Stimulated activated CD4-positive, alpha-beta T cell treated with anti-CD3 and anti-CD28 coated beads, Interleukin-4, amount 100 ng/mL, for 24 hours (primary cell): ENCODE data around the gene OLFM2.
"Not testable (repeated sequence)": the region's sequence is repeated elsewhere in the genome, so short reads cannot be mapped to it uniquely, and the experiment has no call there.

Source experiments
- DNase-seq: peaks from one replicate; pipeline ENCODE4 v3.0.0-alpha.2; 2020

OLFM2 gene

DNA sequence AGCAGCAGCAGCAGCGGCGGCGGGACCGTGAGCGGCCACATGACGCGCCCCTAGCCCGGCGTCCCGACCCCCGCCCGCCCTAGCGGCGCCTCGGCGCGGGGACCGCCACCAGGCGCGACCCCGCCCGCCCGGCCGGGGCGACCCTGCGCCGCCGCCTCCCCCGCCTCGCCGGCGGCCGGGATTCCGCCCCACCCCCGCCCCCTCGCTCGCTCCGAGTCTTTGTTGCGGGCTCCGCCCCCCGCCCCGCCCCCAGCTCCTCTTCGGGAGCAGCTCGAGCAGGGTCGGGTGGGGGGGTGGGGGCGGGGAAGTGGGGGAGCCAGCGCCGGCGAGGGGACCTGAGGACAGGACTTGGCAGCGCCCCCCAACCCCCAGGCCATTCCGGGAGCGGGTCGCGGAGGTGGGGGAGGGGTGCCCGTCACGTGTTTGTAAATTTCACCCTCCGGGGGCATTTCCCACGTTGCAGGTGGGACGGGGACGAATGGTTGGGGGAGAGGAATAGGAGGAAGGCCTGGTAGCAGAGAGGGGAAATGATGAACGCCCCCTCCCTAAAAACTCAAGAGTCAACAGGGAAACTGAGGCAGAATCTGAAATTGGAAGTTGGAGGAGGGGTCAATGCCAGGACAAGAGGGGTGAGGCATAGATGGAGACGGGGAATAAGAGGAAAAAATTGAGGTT lies at the start of gene OLFM2:
Gene OLFM2 (minus strand): TSS at position 190 of the 675 bp plus-strand sequence. CDS start 149 bp downstream, at position 41.
- no peak for DNase-seq

DNA sequence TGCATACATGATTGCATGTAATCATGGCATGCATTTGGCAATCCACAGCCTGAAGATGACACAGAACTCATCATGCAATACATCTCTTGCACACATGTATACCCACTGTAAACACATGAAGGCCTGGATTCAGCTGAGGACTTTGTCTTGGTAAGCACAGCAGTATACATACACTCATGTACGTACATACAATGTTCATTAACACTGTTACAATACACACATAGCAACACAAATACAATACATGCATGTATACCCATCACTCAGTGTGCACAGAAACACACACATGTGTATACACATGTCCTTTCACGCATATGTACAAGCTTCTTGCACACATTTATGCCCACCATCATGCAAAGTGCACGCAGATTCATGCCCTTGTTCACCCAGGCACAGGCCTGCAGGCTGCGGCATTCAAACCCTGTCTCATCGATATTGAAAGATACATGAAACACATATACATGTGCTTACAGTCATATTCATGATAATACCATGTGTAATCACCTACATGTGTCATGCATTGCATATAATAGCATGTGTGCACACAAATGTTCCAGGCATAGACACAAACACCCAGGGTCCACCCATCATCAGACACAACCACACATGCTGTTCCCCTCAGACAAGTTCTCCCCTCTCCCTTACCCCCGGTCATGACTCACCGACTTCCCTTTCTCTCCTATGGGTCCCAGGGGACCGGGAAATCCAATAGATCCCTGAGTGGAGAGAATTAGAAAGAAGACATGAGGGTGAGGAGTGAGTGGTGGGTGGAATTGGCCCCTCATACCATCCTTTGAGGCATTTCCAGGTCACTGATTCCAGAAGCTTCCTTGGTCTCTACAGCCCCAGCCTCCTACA lies 45.3 kb upstream of the OLFM2 start:
- DNase-seq, result no peak

DNA sequence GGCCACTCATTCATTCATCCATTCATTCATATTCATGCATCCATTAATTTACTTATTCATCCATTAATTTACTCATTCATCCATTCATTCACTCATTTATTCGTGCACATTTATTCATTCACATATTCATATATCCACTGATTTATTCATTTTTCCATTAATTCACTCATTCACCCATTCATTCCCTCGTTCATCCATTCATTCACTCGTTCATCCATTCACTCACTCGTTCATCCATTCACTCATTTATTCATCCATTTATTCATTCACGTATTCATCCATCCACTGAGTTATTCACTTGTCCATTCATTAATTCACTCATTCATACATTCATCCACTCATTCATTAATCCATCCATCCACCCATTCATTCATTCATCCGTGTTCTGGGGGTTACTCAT lies 35.8 kb upstream of the OLFM2 start:
- no peak for DNase-seq

DNA sequence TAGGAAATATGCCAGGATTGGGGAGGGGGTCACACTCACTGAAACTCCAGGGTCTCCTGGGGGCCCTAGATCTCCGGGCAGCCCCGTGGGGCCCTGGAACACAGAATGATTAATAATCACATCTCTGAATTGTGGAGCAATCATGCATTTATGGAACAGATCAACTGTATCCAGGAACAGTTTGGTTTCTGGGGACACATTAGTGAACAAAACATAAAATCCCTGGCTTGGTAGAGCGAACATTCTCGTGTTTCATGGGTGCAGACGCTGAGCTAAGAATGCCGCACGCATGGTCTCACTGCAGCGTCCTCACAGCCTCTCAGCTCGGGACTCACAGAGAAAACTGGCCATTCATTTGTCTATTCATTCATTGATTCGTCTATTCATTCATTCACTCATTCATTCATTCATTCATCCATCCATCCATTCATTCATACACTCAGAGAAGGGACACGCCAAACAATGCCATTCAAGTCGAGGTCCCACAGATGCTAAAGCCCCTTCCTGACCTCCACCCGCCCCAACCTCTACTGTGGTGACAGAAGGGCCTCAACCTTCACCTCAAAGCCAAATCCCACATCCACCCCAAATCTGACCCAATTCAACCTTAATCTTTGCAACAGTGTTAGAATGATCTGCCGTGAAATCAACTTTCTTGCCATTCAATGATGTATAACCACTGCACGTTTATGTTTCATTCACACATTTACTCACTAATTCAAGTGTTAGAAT lies 35.0 kb upstream of the OLFM2 start:
- DNase-seq, result no peak

DNA sequence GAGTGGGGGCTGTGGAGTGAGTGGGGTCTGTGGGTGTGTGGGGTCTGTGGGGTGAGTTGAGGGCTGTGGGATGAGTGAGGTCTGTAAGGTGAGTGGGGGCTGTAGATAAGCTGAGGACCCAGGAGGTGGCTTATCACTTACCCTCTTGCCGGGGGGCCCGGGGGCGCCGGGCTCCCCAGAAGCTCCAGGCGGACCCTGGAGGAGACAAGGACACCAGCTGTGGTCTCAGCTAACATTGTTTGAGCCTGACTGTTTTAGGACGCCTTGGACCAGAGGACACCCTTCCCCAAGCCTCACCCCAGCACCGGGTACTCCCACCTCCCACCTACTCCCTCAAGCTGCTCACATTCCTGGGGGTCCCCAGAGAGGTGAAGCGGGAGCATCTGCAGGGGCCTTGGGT lies 34.2 kb upstream of the OLFM2 start:
- no peak for DNase-seq

DNA sequence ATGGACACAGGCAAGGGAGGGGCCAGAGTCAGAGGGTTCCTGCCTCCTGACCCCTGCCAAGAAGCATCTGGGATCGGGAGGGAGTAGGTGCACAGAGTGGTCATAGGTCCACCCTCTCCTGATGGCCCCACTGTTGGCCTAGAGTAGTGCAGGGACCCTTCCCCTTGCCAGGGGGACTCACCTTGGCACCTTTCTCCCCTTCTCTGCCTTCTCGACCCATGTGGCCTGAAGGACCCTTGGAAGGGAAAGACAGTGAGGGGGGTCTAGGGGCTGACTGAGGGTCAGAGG lies 33.3 kb upstream of the OLFM2 start:
- DNase-seq, result no peak

DNA sequence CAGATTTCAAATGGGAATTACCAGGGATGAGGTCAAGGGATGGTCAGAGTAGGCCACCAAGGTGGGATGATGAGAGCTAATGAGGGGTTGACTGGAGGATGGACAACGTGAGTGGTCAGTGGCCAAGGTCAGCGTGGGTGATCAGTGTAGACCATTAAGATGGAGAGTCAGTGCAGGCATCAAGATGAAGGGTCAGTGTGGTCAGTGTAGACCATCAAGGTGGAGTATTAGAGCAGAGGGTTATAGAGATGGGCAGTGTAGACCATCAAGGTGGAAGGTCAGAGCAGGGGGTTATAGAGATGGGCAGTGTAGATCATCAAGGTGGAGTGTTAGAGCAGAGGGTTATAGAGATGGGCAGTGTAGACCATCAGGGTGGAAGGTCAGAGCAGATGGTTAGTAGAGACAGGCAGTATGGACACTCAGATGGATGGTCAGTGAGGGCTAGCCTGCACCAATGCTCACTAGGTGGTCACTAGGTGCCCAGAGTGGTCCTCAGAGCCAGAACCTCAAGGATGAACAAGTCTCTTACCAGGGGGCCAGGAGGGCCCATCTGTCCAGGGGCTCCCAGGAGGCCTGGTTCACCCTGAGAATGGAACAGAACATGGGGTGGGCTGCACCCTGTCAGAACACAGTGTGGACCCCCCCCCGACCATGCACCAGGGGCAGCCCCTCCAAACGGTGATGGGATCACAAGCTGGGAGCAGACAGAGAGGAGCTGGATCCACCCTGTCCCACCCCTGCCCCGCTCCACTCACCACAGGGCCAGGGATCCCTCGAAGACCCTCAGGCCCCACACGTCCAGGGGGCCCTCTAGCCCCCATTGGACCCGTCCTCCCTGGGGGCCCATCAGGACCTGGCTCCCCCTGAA lies 32.7 kb upstream of the OLFM2 start:
- DNase-seq, result no peak

DNA sequence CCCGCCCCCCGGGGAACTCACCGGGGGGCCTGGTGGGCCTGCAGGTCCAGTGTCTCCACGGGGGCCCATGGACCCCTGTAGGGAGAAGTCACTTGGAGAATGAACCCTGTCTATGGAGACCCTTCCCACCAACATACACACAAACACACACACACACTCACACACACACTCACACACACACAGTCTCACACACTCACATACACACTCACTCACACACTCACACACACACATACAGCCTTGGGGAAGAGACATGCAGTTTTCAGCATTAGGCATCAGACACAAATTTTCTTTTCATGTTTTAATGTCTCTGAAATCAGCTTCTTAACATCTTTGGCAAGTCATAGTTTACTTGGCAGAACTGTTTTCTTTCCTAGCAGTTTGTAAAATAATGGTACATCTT lies 31.0 kb upstream of the OLFM2 start:
- no peak for DNase-seq

DNA sequence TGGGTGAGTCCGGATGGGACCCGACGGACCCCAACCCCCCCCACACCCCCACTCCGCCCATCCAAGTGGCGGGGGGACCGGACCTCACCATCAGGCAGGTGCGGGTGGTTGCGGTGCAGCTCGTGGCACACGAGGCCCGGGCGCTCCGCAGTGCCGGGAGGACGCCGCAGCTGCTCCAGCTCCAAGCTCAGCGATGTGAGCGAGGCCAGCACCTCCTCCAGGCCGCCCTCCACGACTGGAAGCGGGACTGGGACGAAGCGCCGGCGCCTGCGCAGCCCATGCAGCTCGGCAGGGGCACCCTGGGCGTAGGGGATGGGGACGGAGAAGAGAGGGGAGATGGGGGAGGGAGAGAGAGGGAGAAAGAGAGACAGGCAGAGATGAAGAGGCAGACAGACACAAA lies 30.1 kb upstream of the OLFM2 start:
- DNase-seq, result no peak

DNA sequence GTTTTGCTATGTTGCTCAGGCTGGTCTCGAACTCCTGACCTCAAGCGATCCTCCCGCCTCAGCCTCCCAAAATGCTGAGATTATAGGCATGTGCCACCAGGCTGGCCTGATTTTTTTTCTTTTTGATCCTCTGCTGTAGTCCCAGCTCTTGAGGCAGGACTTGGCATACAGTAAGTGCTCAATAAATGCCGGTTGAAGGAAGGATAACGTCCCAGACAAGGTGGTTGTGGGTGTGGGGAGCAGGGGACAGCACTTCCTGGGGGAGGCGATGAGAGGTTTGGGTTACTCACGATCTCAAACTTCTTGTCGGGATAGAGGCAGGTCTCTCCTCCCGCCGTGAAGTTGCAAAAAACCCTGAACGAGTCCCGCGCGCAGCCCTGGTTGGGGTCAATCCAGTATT lies 29.7 kb upstream of the OLFM2 start:
- DNase-seq, result no peak

DNA sequence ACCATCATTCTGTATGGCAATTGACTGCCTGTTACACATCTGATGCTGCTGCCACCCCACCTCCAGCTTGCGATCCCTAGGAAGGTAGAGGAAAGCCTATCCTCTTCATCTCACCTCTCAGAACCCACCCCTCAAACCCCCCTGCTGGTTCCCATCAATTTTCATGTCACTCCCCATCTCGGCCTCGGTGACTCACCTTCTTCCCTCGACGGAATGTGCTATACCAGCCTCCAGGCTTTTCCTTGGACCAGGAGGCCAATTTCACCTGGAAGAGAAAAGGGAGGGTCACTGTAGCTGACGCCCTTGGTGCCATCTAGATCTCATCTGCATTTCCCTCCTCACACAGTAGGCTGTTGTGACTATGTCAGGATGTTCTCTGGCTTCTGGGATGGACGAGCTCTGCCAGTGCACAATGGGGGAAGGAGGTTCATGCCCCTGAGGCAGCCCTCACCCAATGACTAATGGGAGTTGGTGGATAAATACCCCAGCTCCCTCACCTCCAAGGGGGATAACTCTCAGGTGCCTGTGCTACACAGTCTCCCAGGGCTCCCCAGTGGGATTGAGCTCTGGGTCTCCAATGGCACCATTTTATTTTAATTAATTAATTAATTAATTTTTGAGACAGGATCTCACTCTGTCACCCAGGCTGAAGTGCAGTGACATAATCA lies 26.4 kb upstream of the OLFM2 start:
- DNase-seq, result no peak

DNA sequence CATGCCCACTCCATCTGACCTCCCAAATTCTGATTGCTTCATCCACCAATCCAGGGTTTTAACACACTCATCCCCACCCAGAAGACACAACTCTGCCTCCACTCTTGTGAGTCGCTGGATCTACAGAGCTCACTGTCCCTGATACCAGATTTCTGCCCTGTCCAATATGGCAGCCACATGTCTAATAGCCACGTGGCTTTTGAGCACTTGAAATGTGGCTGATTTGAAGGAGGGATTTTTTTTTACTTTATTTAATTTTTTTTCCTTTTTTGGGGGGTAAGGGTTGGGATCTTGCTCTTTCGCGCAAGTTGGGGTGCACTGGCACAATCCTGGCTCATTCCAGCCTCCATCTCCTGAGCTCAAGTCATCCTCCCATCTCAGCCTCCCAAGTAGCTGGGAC lies 24.8 kb upstream of the OLFM2 start:
- DNase-seq, result no peak

DNA sequence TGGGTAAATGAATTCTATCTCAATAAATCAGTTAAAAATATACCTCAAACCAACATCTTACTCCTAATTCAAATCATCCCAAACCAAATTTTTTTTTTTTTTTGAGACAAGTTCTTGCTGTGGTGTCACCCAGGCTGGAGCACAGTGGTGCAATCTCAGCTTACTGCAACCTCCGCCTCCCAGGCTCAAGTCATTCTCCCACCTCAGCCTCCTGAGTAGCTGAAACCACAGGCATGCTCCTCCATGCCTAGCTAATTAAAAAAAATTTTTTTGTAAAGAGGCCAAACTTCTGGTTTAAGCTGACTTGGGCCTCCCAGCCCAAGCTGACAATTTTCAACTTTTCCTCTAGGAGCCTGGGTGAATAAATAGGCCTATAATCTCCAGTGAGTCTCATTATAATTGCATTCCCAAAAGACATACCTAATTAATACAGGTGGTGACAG lies 22.1 kb upstream of the OLFM2 start:
- DNase-seq, result no peak

DNA sequence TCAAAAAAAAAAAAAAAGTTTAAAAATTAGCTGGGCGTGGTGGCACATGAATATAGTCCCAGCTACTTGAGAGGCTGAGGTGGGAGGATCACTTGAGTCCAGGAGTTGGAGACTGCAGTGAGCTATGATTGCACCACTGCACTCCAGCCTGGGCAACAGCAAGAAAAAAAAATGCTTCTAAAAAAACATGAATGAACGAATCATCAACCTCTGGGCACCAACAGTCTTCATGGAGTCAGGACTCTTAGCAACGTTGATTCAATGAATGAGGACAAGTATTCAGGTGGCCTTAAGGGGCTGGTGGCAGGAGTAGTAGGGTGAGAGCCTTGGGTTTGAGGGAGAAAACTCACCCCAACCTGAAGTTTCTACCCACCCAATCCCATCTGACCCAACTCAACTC lies 20.6 kb upstream of the OLFM2 start:
- DNase-seq, result no peak

DNA sequence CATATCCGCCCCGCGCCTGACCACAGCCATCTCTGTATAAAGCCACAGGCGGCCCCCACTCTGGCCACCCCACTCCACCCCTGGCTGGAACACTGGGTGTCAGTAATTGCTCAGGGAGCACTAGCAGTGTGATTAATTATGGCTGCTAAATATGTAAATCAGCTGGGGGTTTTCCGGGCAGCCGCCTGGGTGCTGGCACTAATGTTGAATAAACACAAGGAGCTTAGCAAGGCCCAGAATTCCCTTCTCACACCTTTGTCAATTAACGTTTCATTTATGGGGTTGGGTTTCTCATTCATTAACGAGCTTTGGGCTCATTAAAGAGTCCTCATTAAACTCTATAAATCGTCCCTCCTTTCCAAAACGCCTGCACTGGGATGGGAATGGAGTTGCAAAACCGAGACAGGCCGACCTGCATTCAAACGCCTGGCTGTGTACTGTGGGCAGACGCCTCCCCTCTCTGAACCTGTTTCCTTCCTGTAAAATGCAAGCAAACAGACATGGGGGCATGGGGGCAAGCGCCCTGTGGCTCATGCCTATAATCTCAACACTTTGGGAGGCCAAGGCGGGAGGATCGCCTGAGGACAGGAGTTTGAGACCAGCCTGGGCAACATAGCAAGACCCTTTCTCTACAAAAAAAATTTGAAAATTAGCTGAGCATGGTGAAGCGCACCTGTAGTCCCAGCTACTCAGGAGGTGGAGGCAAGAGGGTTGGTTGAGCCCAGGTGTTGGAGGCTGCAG lies 17.7 kb upstream of the OLFM2 start:
- no peak for DNase-seq

DNA sequence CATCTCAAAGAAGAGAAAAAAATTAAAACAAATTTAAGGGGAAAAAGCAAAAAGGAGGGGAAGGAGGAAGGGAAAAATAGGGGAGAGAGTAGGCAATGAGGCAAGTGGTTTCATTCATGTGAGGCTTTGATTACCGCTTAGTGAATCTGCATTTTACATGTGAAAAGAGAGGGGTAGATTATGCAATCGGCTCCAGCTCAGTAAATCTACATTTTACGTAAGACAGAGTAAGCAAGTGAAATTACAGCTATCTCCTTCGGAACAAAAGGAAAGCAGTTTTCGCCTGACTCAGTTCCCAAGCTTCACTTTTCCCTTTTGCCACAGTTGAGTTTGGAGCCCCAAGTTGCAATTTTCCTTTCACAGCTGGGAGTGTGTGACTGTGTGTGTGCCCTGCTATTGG lies 16.0 kb upstream of the OLFM2 start:
- no peak for DNase-seq

DNA sequence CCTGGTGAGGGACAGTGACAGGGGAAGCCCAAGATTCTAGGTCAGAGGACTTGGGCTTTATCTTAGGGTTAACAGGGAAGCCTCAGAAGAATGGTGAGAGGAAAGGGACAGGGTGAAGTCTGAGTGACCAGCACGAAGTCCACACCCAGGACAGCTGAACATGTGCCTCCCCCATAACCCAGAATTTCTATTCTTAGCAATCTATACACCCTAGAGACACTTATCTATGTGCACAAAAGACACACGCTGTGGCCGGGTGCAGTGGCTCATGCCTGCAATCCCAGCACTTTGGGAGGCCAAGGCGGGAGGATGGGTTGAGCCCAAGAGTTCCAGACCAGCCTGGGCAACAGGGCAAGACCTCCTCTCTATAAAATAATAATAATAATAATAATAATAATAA lies 11.1 kb upstream of the OLFM2 start:
- DNase-seq, result no peak

DNA sequence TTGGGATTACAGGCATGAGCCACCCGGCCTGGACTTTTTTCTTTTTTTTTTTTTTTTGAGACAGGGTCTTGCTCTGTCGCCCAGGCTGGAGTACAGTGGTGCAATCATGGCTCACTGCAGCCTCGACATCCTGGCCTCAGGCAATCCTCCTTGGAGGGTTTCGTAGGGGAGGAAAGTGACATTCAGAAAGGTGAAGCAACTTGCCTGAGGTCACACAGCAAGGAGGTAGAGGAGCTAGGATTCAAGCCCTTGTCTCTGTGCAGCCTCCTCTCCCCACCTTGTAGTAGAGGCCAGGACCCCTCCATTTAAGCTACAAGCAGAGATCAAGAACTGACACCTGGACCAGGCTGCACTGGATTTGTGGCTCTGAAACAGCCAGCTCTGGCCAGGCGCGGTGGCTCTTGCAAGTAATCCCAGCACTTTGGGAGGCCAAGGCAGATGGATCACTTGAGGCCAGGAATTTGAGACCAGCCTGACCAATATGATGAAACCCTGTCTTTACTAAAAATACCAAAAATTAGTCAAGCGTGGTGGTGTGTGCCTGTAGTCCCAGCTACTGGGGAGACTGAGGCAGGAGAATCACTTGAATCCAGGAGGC lies 10.3 kb upstream of the OLFM2 start:
- DNase-seq, result not testable (repeated sequence)

DNA sequence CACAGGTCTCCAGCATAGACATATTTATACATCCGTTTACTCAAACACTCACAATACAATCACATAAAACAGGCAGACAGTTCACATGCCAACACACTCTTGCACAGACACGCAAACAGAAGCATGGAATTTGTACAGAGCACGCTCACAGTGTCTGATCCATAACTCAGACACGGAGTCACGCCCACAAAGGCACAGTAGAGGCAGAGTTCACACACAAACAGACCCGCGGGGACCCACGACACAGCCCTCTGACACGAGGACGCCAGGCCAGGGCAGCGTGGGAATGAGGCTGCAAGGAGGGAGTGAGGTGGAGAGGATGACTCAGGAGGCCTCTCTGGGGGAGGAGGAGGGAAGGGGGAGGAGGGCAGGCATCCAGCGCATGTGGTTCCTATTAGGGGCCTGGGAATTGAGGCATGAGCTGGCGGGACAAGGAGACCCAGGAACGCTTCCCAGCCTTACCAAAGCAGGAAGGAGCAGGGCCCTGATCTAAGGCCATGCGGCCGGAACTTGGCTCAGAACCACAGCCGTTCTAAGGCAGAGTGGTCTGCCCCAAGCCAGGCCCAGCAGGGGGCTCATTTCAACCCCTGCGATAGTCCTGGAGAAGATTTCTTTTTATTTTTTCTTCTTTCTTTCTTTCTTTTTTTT lies 9.1 kb upstream of the OLFM2 start:
- no peak for DNase-seq

DNA sequence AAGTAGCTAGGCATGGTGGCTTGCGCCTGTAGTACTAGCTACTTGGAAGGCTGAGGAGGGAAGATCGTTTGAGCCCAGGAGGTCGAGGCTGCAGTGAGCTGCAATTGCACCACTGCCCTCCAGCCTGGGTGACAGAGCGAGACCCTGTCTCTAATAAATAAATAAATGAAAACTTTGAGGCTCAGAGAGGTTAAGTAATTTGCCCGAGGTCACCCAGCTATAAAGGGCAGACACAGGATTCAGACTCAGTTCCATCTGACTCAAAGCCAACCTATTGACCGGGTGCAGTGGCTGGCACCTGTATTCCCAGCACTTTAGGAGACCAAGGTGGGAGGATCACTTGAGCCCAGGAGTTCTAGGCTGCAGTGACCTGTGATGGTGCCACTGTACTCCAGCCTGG lies 7.4 kb upstream of the OLFM2 start:
- no peak for DNase-seq

DNA sequence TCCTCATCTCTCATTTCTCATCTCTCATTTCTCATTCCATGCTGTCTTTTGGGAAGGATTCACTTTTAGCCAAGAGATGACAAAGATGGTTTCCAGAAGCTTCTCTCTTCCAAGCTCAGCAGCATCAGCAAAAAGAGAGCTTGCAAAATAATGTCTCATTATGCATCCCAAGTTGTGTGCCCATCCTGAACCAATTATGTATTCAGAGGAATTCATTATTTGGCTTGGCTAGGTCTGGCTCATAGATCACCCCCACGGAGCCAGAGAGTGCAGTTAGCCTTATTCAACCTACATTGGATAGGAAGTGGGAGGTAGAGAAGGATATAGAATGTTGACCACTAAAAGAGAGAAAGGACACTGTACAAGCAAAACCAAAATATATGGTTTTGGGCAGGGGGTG lies 5.4 kb upstream of the OLFM2 start:
- no peak for DNase-seq
